RWPE2 (cell line): ENCODE results near the gene HS3ST3B1.
A peak's percentile ranks its signal among the peaks of the same experiment; 100 is the strongest.

ENCODE experiments used
- ATAC-seq: fragments of 200-7000 bp; cut with Tn5 transposase; 3 replicates; pipeline ENCODE4 v1.9.1; 2021; ENCODE audit warnings: low read depth
- DNase-seq: peaks from one replicate; pipeline ENCODE4 v3.0.0-alpha.2; 2020; ENCODE audit warnings: low spot score
- H3K27ac ChIP-seq: fragments of 450-650 bp; 2 replicates; pipeline ENCODE4 v1.5.1; 2017; ENCODE audit warnings: mild to moderate bottlenecking; ENCODE audit not compliant: poor library complexity, severe bottlenecking
- H3K27me3 ChIP-seq: fragments of 250-450 bp; sonication (Bioruptor Pico); 2 replicates; pipeline ENCODE4 v1.5.1; 2021; ENCODE audit warnings: mild to moderate bottlenecking, moderate library complexity; ENCODE audit not compliant: insufficient read depth, poor library complexity, severe bottlenecking
- H3K36me3 ChIP-seq: fragments of 250-450 bp; sonication (Bioruptor Pico); 2 replicates; pipeline ENCODE4 v1.5.1; 2020; ENCODE audit warnings: low read depth, mild to moderate bottlenecking, moderate library complexity
- H3K4me1 ChIP-seq: fragments of 250-450 bp; sonication (Bioruptor Pico); 2 replicates; pipeline ENCODE4 v1.5.1; 2021; ENCODE audit warnings: mild to moderate bottlenecking, moderate library complexity; ENCODE audit not compliant: insufficient read depth, poor library complexity, severe bottlenecking
- H3K4me3 ChIP-seq: fragments of 250-450 bp; sonication (Bioruptor Pico); 2 replicates; pipeline ENCODE4 v1.5.1; 2021; ENCODE audit warnings: mild to moderate bottlenecking, moderate library complexity; ENCODE audit not compliant: severe bottlenecking
- H3K9me3 ChIP-seq: fragments of 250-450 bp; sonication (Bioruptor Pico); 2 replicates; pipeline ENCODE4 v1.5.1; 2021; ENCODE audit warnings: mild to moderate bottlenecking, moderate library complexity; ENCODE audit not compliant: severe bottlenecking
- TF ChIP-seq, protein P1 (sequence below): fragments of 450-650 bp; IDR thresholded peaks from one replicate; pipeline ENCODE4 v1.5.1; 2017; ENCODE audit warnings: mild to moderate bottlenecking, moderate library complexity; ENCODE audit not compliant: poor library complexity, severe bottlenecking

Gene HS3ST3B1

DNA sequence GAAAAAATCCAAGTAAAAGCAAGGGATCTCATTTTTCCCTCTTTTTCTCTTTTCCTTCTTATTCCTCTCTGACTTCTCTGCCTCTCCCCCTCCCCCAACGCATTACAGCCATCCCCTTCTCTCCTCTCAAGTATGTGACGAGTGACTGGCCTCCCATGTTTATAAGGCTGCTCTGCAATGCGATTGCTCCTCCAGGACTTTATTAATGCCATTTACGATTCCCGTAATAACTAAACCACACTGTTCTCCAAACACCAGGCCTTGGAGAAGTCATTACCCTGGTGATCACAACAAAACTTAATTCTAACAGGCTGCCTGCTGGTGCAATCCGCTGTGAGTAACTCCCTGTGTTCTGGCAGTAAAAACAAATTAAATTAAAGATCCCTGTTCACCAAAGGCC, 88.8 kb downstream of the HS3ST3B1 start:
- ATAC-seq (no peak), DNase-seq (no peak)
- Histone ChIP-seq H3K27me3 (no peaks in the 10 kb centered on the region), H3K4me3 (no peak overlapping the region), H3K9me3 (no peaks in the 10 kb centered on the region), H3K4me1 (no peaks in the 10 kb centered on the region), H3K27ac (no peak overlapping the region), H3K36me3 (no peaks in the 10 kb centered on the region)
- TF ChIP-seq, protein P1, sequence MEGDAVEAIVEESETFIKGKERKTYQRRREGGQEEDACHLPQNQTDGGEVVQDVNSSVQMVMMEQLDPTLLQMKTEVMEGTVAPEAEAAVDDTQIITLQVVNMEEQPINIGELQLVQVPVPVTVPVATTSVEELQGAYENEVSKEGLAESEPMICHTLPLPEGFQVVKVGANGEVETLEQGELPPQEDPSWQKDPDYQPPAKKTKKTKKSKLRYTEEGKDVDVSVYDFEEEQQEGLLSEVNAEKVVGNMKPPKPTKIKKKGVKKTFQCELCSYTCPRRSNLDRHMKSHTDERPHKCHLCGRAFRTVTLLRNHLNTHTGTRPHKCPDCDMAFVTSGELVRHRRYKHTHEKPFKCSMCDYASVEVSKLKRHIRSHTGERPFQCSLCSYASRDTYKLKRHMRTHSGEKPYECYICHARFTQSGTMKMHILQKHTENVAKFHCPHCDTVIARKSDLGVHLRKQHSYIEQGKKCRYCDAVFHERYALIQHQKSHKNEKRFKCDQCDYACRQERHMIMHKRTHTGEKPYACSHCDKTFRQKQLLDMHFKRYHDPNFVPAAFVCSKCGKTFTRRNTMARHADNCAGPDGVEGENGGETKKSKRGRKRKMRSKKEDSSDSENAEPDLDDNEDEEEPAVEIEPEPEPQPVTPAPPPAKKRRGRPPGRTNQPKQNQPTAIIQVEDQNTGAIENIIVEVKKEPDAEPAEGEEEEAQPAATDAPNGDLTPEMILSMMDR: no peak

DNA sequence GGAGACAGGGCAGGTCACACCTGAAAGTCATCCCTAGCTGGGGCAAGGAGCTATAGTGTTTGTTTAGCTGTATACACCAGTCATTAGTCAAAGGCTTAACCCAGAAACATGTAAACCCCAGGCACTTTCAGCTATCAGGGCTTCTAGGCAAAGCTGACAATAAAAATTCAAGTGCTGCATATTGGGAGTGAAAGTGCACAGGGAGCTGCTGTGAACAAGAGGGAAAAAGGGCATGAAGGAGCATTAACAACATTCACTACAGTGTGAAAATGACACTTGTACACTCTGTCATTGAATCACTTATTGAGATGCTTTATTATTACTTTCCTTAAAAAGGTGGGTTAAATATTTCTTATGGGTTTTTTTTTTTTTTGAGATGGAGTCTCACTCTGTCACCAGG, 92.8 kb downstream of the HS3ST3B1 start:
- no peaks in the 10 kb centered on the region for H3K36me3 ChIP-seq

DNA sequence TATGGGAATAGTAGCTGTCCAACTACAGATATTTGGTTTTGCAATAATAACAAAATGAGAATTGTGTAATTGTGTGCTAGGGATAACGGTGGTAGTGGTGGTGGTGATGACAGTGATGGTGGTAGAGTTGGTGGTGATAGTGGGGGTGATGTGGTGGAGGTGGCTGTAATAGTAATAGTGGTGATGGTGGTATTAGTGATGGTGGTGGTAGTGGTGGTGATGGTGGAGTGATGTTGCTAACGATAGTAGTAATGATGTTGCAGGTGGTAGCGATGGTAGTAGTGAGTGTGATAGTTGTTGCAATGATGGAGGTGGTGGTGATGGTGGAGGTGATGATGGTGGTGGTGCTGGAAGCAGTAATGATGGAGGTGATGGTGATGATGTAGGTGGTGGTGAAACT, 94.4 kb downstream of the HS3ST3B1 start:
- no peak overlapping the region for H3K27ac ChIP-seq
- H3K4me3 ChIP-seq: no peak overlapping the region
- no peak for DNase-seq
- no peak for ATAC-seq
- TF ChIP-seq, protein P1: no peak
- no peaks in the 10 kb centered on the region for H3K4me1 ChIP-seq
- H3K36me3 ChIP-seq: no peaks in the 10 kb centered on the region
- H3K9me3 ChIP-seq: no peaks in the 10 kb centered on the region
- no peaks in the 10 kb centered on the region for H3K27me3 ChIP-seq

More for the DNA sequence above, 92.8 kb downstream of the HS3ST3B1 start:
- no peaks in the 10 kb centered on the region for H3K27me3 ChIP-seq
- no peak for ATAC-seq
- H3K4me1 ChIP-seq: no peaks in the 10 kb centered on the region
- H3K9me3 ChIP-seq: no peaks in the 10 kb centered on the region
- no peak for DNase-seq
- no peak overlapping the region for H3K4me3 ChIP-seq
- no peak overlapping the region for H3K27ac ChIP-seq
- TF ChIP-seq, protein P1: no peak

DNA sequence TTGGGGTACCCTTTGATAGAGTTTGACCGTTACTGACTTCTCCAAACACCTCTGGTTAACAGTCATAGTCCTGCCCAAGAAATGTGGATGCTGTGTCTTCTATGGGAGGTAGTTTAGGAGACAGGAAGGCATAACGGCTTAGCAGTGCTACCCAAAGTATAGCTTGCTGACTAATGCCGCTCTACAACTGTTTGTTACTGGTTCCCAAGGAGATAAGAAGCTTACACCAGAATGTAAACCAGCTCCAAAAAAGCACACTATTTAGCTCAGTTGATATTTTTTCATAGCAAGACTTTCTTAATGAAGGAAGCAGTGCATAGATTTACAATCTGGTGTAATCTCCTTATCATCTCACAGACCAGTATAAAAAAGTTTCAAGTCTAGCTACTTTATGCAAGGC, 95.7 kb downstream of the HS3ST3B1 start:
- Histone ChIP-seq H3K4me3 (no peak overlapping the region), H3K27me3 (no peaks in the 10 kb centered on the region), H3K9me3 (no peaks in the 10 kb centered on the region), H3K36me3 (no peaks in the 10 kb centered on the region), H3K4me1 (no peaks in the 10 kb centered on the region), H3K27ac (no peak overlapping the region)
- ATAC-seq: 0 out of 3 replicates have a peak, but pooled peaks have one; percentile 19
- DNase-seq: no peak
- TF ChIP-seq, protein P1: no peak

DNA sequence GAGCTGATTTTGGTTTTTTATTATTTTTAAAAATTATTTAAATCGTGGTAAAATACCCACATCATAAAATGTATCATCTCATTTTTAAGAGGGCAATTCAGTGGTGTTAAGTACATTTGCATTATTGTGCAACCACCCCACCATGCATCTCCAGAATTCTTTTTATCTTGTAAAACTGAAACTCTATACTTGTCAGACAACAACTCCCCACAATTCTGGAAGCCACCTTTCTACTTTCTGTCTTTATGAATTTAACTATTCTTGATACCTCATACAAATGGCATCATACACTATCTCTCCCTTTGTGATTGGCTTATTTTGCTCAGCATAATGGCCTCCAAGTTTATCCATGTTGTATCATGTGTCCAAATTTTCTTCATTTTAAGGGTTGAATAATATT, 97.9 kb downstream of the HS3ST3B1 start:
- Histone ChIP-seq H3K9me3 (no peaks in the 10 kb centered on the region), H3K4me3 (no peak overlapping the region), H3K27ac (no peak overlapping the region), H3K27me3 (no peaks in the 10 kb centered on the region), H3K36me3 (no peaks in the 10 kb centered on the region), H3K4me1 (no peaks in the 10 kb centered on the region)
- TF ChIP-seq, protein P1: no peak
- ATAC-seq (no peak), DNase-seq (no peak)
